ENCODE data around the gene SORL1.

GRCh38 chr11:121426476-121427399 is 25.4 kb upstream of the SORL1 start:
- TF ChIP-seq CTCF (IDR thresholded peaks at IDR 0.05) (peak in 1 of 4 experiments; percentile 24), POLR2A (IDR thresholded peaks at IDR 0.05) (no peak), EP300 (IDR thresholded peaks at IDR 0.05) (no peak), POLR2AphosphoS5 (IDR thresholded peaks at IDR 0.05) (no peak)
